ENCODE data around the gene MAP4K2. TPM values are rescaled to one million over a fixed set of nuclear protein-coding genes. Genes with fewer than 3 reads are reported as not detected.

The MAP4K2 gene
- total and polyA plus RNA-seq, 2 of the 4 experiments (the other 2 are of a cell fraction): 11.7 to 16.6 TPM

DNA sequence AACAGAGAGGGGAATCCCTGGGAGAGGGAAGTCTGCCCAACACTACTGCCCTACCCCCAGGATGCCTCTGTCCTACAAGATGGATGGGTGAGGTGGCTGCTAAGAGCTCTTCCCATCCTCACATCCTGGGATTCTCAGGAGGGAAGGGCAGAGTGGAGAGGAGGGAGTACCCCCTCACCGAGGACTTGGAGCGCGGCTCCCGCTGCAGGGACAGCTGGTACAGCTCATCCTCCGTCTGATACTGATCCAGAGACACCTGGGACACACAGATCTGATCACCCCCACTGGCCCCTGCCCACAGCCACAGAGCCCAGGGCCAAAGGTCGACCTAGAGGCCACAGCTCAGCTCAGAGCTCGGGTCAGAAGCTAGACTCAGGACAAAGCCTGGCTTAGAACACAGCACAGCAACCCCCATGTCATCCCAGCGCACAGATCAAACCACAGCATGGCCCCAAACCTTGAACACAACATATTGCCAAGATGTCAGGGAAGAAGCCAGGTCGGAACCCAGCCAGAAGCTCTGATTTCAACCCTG lies 67.2 kb downstream of the MAP4K2 start:
- Histone ChIP-seq H4K8ac (ENCODE audit: low read depth in 2 of 2, low read length in 2 of 2) (no peak overlapping the region), H4K91ac (ENCODE audit: insufficient read depth, low read depth, low read length) (no peak overlapping the region), H3K9me3 (ENCODE audit: control insufficient read depth, insufficient read depth, low read length) (no peaks in the 10 kb centered on the region), H3K27me3 (ENCODE audit: control insufficient read depth, insufficient read depth, low read length) (peaks cover 64% of the 10 kb centered on the region), H3K18ac (ENCODE audit: low read depth, low read length) (no peak overlapping the region), H3K4me1 (ENCODE audit: control insufficient read depth, insufficient read depth, low read length) (no peaks in the 10 kb centered on the region), H3K4ac (ENCODE audit: low read depth, low read length) (no peak overlapping the region), H2BK20ac (ENCODE audit: low read depth, low read length) (no peak overlapping the region), H3K56ac (ENCODE audit: extremely low read depth, insufficient read depth, low read length) (no peak overlapping the region), H2AFZ (replicated peaks; ENCODE audit: low read length, poor library complexity) (no peak overlapping the region), H4K20me1 (ENCODE audit: insufficient read depth, low read length) (no peaks in the 10 kb centered on the region), H2BK15ac (ENCODE audit: low read depth, low read length) (no peak overlapping the region), H2AK9ac (replicated peaks; ENCODE audit: low read depth, low read length, poor library complexity) (no peak overlapping the region), H3K9ac (ENCODE audit: low read depth, low read length) (no peak overlapping the region), H3K36me3 (ENCODE audit: control insufficient read depth, insufficient read depth, low read length) (no peaks in the 10 kb centered on the region), H3K79me1 (ENCODE audit: low read depth in 1 of 2, low read length in 2 of 2) (no peaks in the 10 kb centered on the region), H3K9me1 (ENCODE audit: insufficient read depth, low read length) (no peaks in the 10 kb centered on the region), H3K23ac (ENCODE audit: low read depth, low read length) (no peak overlapping the region), H3K14ac (replicated peaks; ENCODE audit: low read depth, low read length) (no peak overlapping the region), H4K5ac (ENCODE audit: low read depth, low read length) (no peak overlapping the region), H3K27ac (ENCODE audit: insufficient read depth, low read length) (no peak overlapping the region), H2BK5ac (ENCODE audit: low read depth, low read length, poor library complexity, severe bottlenecking) (no peak overlapping the region), H2AK5ac (ENCODE audit: low read depth, low read length) (no peak overlapping the region), H3K4me2 (ENCODE audit: low read depth, low read length) (no peak overlapping the region), H3K4me3 (ENCODE audit: insufficient read depth, low read depth, low read length) (no peak overlapping the region), H2BK120ac (ENCODE audit: low read depth, low read length) (no peak overlapping the region)
- dilution Hi-C loops (cut with HindIII; ENCODE audit: low sequenced_read_pairs, unreplicated experiment): no loop called here
- intact Hi-C loops (cut with micrococcal nuclease): no loop called here
- ChIA-PET POLR2A (ENCODE audit: unreplicated experiment) (no interaction called here), CTCF (interaction anchor here (1.2 kb wide), 1 partner anchor 47 kb away, joined by 3 read pairs; no protein-coding TSS in a partner anchor)
- no peak for ATAC-seq (ENCODE audit: low read depth)
- no peak for TF ChIP-seq POLR2A (IDR thresholded peaks at IDR 0.05; ENCODE audit: low read depth, low read length)
- TF ChIP-seq, protein P1, sequence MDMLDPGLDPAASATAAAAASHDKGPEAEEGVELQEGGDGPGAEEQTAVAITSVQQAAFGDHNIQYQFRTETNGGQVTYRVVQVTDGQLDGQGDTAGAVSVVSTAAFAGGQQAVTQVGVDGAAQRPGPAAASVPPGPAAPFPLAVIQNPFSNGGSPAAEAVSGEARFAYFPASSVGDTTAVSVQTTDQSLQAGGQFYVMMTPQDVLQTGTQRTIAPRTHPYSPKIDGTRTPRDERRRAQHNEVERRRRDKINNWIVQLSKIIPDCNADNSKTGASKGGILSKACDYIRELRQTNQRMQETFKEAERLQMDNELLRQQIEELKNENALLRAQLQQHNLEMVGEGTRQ (IDR thresholded peaks at IDR 0.05; ENCODE audit: low read depth, low read length): no peak
- no peak for TF ChIP-seq MAZ (IDR thresholded peaks at IDR 0.05; ENCODE audit: borderline replicate concordance, low read depth, low read length)
- no peak for TF ChIP-seq SMC3 (IDR thresholded peaks at IDR 0.05; ENCODE audit: low read depth, low read length)
- TF ChIP-seq, protein P2, sequence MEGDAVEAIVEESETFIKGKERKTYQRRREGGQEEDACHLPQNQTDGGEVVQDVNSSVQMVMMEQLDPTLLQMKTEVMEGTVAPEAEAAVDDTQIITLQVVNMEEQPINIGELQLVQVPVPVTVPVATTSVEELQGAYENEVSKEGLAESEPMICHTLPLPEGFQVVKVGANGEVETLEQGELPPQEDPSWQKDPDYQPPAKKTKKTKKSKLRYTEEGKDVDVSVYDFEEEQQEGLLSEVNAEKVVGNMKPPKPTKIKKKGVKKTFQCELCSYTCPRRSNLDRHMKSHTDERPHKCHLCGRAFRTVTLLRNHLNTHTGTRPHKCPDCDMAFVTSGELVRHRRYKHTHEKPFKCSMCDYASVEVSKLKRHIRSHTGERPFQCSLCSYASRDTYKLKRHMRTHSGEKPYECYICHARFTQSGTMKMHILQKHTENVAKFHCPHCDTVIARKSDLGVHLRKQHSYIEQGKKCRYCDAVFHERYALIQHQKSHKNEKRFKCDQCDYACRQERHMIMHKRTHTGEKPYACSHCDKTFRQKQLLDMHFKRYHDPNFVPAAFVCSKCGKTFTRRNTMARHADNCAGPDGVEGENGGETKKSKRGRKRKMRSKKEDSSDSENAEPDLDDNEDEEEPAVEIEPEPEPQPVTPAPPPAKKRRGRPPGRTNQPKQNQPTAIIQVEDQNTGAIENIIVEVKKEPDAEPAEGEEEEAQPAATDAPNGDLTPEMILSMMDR (conservative IDR thresholded peaks at IDR 0.05; ENCODE audit: low read depth, low read length): no peak
- no peak for TF ChIP-seq RCOR1 (IDR thresholded peaks at IDR 0.05; ENCODE audit: insufficient replicate concordance, low read length)
- TF ChIP-seq NFE2L2 (IDR thresholded peaks at IDR 0.05; ENCODE audit: low read depth, low read length): no peak
- no peak for TF ChIP-seq FOS (IDR thresholded peaks at IDR 0.05; ENCODE audit: low read depth, low read length)
- in situ Hi-C loops (cut with MboI; ENCODE audit: low sequenced_read_pairs): no loop called here
- no peak for DNase-seq
- WGBS, 2 experiments (ENCODE audit: extremely low coverage in 2 of 2, insufficient read length in 1 of 2): 50% methylated on average over 1 of the region's 9 CpGs; no CpG with 5 or more reads in 1 of the 2 experiments
- BruUV-seq (replicated peaks): no TSS peak

Measured in IMR-90 (cell line).